Omental fat pad (tissue), 4 donors: ENCODE results near the gene MYBPHL. TPM values are rescaled to one million over a fixed set of nuclear protein-coding genes. Genes with fewer than 3 reads are reported as not detected.

ENCODE experiments used
- ATAC-seq: fragments of 150-250 bp; one replicate; pipeline ENCODE4 v1.9.1; 2016; ENCODE audit warnings: mild to moderate bottlenecking, moderate library complexity; ENCODE audit not compliant: low FRiP score
- DNase-seq: peaks from one replicate; pipeline ENCODE4 v3.0.0-alpha.2; 2019; ENCODE audit warnings: low spot score
- total RNA-seq, 4 donors: library from RNA; depleted of rRNA; stranded (reverse); fragments of >200 nt; gene quantifications; one replicate each; pipeline ENCODE4 v1.1.0, GENCODE V29; 2016
- TF ChIP-seq, protein P1 (sequence below), 3 donors: fragments of 450-650 bp; IDR thresholded peaks; one replicate each; pipeline ENCODE4 v1.5.1; 2016 to 2017; ENCODE audit warnings: antibody characterized with exemption in 3 of 3, mild to moderate bottlenecking in 3 of 3, moderate library complexity in 2 of 3

MYBPHL gene
- total RNA-seq, 4 donors from 2014 or later = not detected

DNA sequence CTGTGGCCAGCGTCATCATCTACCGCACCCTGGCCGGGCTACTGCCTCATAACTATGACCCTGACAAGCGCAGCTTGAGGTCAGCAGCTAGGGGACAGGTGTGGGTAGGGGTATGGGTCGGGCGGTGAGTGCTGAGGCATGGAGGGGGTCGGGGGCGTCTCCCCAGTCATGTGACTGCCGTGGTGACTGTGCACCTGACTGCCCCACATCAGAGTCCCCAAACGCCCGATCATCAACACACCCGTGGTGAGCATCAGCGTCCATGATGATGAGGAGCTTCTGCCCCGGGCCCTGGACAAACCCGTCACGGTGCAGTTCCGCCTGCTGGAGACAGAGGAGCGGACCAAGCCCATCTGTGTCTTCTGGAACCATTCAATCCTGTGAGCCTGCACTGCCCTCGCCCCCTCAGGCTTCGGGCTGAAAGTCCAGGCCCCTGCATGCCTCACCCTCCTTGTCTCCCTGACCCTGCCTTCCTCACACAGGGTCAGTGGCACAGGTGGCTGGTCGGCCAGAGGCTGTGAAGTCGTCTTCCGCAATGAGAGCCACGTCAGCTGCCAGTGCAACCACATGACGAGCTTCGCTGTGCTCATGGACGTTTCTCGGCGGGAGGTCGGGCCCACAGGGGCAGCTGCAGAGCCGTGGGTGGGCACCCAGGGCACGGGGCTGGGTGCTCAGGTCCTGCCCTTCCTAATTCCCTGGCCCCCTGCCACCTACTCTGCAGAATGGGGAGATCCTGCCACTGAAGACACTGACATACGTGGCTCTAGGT, 37.4 kb downstream of the MYBPHL start:
- ATAC-seq (no peak), DNase-seq (no peak)
- TF ChIP-seq, protein P1, sequence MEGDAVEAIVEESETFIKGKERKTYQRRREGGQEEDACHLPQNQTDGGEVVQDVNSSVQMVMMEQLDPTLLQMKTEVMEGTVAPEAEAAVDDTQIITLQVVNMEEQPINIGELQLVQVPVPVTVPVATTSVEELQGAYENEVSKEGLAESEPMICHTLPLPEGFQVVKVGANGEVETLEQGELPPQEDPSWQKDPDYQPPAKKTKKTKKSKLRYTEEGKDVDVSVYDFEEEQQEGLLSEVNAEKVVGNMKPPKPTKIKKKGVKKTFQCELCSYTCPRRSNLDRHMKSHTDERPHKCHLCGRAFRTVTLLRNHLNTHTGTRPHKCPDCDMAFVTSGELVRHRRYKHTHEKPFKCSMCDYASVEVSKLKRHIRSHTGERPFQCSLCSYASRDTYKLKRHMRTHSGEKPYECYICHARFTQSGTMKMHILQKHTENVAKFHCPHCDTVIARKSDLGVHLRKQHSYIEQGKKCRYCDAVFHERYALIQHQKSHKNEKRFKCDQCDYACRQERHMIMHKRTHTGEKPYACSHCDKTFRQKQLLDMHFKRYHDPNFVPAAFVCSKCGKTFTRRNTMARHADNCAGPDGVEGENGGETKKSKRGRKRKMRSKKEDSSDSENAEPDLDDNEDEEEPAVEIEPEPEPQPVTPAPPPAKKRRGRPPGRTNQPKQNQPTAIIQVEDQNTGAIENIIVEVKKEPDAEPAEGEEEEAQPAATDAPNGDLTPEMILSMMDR (IDR thresholded peaks at IDR 0.05) = no peak

GRCh38 chr1:109268431-109269211, 38.2 kb downstream of the MYBPHL start:
- TF ChIP-seq, protein P1 (IDR thresholded peaks at IDR 0.05) = no peak
- DNase-seq = no peak
- no peak for ATAC-seq

- ATAC-seq (no peak), DNase-seq (no peak)
- TF ChIP-seq, protein P1 (IDR thresholded peaks at IDR 0.05) = no peak
Observed at GRCh38 chr1:109267743-109268300, 39.0 kb downstream of the MYBPHL start.

DNA sequence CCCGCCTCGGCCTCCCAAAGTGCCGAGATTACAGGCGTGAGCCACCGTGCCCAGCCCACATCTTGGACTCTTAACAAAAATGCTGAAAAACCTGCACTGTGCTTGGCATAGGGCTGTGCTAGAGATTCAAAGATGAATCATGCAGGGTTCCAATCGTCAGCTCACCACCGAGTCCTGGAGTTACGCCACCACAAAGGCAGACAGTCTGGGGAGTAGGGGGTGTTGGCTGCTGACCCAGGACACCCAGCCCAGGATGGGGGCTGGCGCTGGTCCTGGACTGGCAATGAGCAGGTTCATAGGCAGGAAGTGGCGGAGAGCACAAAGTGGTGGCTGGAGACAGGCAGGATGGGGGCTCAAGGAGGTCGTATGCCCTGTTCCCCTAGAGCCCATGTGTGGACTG, 39.8 kb downstream of the MYBPHL start:
- no peak for ATAC-seq
- TF ChIP-seq, protein P1 (IDR thresholded peaks at IDR 0.05) = no peak

DNA sequence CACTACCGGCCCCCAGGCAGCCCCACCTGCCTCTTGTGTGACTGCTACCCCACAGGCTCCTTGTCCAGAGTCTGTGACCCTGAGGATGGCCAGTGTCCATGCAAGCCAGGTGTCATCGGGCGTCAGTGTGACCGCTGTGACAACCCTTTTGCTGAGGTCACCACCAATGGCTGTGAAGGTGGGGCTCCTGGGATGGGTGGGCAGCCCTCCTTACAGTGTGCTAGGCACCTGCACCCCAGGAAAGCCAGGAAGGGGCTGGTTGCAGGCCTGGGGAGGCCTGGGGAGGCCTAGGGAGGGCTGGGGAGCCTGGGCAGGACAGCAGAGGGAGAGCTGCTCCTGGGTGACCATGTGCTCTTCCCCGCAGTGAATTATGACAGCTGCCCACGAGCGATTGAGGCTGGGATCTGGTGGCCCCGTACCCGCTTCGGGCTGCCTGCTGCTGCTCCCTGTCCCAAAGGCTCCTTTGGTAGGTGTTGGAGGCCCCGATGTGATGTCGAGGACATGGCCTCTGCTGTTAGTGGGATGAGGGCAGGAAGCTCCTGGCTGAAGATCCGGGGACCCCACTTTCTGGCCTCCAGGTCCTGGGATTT, 41.0 kb downstream of the MYBPHL start:
- TF ChIP-seq, protein P1 (IDR thresholded peaks at IDR 0.05) = no peak
- DNase-seq (no peak), ATAC-seq (no peak)

More for the DNA sequence above, 39.8 kb downstream of the MYBPHL start:
- no peak for DNase-seq

DNA sequence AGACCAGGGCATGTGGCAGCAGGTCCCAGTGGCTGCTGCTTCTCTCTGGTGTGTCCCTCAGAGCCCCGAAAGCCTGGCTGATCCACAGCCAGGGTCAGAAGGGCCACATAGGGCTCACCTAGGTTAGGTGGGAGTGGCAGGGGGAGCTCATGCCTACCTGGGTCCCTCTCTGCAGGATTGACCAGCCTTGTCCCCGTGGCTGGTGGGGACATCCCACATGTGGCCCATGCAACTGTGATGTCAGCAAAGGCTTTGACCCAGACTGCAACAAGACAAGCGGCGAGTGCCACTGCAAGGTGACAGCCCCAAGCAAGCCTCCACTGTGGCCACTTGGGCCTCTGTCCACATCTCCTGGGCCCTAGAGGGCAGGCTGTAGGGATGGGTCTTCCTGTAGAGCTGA, 41.8 kb downstream of the MYBPHL start:
- DNase-seq = no peak
- ATAC-seq = no peak
- TF ChIP-seq, protein P1 (IDR thresholded peaks at IDR 0.05) = no peak
